GM12873 (cell line): Measurements from ENCODE around the gene ELOVL6.

Experiments
- CTCF ChIP-seq: IDR thresholded peaks from 2 replicates; pipeline ENCODE4 v1.5.1; 2012; ENCODE audit warnings: low read depth, mild to moderate bottlenecking, moderate library complexity, low read length, control low read depth; ENCODE audit not compliant: insufficient read depth; ENCODE audit errors: missing control alignments

The ELOVL6 gene

GRCh38 chr4:110130576-110131358, 67.6 kb downstream of the ELOVL6 start:
- no peak for TF ChIP-seq CTCF

GRCh38 chr4:110129544-110129943, 68.9 kb downstream of the ELOVL6 start:
- TF ChIP-seq CTCF: no peak

GRCh38 chr4:110128472-110128919, 69.9 kb downstream of the ELOVL6 start:
- no peak for TF ChIP-seq CTCF

GRCh38 chr4:110128029-110128428, 70.4 kb downstream of the ELOVL6 start:
- TF ChIP-seq CTCF: no peak

GRCh38 chr4:110124711-110125110, 73.7 kb downstream of the ELOVL6 start:
- TF ChIP-seq CTCF: no peak

- TF ChIP-seq CTCF: no peak
Observed at GRCh38 chr4:110122201-110122600, 76.2 kb downstream of the ELOVL6 start.

- TF ChIP-seq CTCF: no peak
Observed at GRCh38 chr4:110120506-110120905, 77.9 kb downstream of the ELOVL6 start.
